Measurements from ENCODE around the gene KRT222. TPM values are rescaled to one million over a fixed set of nuclear protein-coding genes. Genes with fewer than 3 reads are reported as not detected.
A peak's percentile ranks its signal among the peaks of the same experiment; 100 is the strongest.

KRT222 gene
- total RNA-seq, 3 donors from 2014 or later: 0.43 to 1.0 TPM; not detected in 1

DNA sequence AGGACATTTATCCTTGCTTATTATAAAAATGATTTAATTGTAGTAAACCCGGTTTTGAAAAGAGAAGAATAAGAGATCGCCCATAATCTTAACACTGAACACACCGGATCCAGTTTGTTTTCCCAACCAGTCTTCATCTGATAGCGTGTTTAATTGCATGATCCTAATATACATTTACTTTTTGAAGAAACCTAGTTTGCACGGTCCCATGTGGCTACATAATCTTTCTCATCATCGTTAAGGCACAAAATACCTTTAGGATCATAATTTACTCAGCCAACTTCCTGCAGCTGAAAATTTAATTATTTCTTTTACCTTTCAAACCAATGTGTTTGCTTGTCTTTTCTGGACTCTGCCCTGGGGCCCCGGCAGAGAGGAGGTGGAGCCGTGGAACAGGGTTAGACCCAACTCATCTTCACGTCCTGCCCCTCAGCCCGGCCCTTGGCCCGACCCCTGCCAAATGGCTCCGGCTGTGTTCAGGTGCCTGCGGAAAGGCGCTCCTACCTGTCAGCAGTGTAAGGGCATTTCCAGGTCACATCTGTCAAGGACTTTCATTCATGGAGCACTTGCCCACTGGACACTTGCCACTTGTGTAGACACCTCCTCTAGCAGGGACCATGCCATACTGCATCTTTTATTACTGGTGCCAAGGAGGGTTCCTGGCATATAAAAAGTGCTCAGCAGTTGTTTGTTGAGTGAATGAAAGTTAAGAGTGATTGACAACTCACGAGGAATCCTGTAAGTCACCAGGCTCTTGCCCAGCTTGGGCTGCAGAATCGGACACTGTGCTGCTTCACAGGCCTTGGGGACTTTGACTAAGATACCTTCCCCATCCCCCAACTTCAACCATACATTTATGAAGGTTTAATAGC lies 46.0 kb downstream of the KRT222 start:
- intact Hi-C loops (cut with DNase I, micrococcal nuclease): loop anchor here in 1 of 2 donors (5.0 kb wide), 1 partner anchor 173 kb away; no protein-coding TSS in a partner anchor
- DNase-seq: peak in 1 of 3 donors; percentile 53
- ATAC-seq: peak; percentile 25

GRCh38 chr17:40617678-40618240 lies 47.2 kb downstream of the KRT222 start:
- DNase-seq: peak in 1 of 3 donors; percentile 28
- intact Hi-C loops (cut with DNase I, micrococcal nuclease): loop anchor here in 1 of 2 donors (5.0 kb wide), 1 partner anchor 175 kb away; no protein-coding TSS in a partner anchor
- TF ChIP-seq CTCF (IDR thresholded peaks at IDR 0.05): no peak

More for the DNA sequence above, 46.0 kb downstream of the KRT222 start:
- no peak overlapping the region for H3K4me3 ChIP-seq
- peaks cover 28% of the 10 kb centered on the region for H3K4me1 ChIP-seq (ENCODE audit: low read depth)
- H3K36me3 ChIP-seq (ENCODE audit: low read depth): no peaks in the 10 kb centered on the region
- no peak for TF ChIP-seq CTCF (IDR thresholded peaks at IDR 0.05)
- no peaks in the 10 kb centered on the region for H3K9me3 ChIP-seq

GRCh38 chr17:40616592-40616991 lies 48.4 kb downstream of the KRT222 start:
- no peak for DNase-seq
- no peak for TF ChIP-seq CTCF (IDR thresholded peaks at IDR 0.05)
- Histone ChIP-seq H3K4me1 (ENCODE audit: low read depth) (peaks cover 28% of the 10 kb centered on the region), H3K36me3 (ENCODE audit: low read depth) (no peaks in the 10 kb centered on the region), H3K4me3 (no peak overlapping the region), H3K9me3 (no peaks in the 10 kb centered on the region)
- no peak for ATAC-seq
- intact Hi-C loops (cut with DNase I, micrococcal nuclease): loop anchor here in 1 of 2 donors (5.0 kb wide), 1 partner anchor 176 kb away; no protein-coding TSS in a partner anchor

More at GRCh38 chr17:40617678-40618240, 47.2 kb downstream of the KRT222 start:
- H3K9me3 ChIP-seq: no peaks in the 10 kb centered on the region
- H3K4me3 ChIP-seq: no peak overlapping the region
- H3K4me1 ChIP-seq (ENCODE audit: low read depth): peaks cover 28% of the 10 kb centered on the region
- no peak for ATAC-seq
- no peaks in the 10 kb centered on the region for H3K36me3 ChIP-seq (ENCODE audit: low read depth)

DNA sequence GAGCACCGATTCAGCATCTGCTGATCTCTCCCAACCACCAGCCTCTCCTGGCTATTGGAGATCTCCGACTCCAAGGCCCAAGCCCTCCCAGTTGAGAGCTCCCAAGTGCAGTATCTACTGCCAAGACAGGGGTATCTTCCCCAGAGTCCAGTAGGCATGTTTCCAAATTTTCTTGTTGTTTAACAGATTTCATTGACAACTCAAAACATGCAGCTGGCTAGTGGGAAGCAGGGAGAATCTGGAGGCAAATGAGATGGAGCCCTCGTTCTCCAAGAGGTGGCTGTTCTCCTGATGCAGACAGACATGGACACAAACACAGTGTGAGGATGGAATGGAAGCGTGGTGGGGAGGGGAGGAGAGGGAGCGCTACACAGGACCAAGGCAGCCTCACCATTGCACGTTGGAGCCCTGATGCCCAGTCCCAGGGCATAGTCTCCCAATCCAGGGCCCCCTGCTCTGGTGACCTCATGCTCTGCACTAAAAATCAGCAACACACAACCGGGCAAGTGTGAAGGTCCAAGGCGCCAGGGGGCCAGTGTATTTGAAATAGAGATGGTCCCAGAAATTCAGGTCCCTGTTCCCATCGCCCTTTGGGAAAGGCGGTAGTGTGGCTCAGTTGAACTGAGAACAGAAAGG lies 49.0 kb downstream of the KRT222 start:
- no peaks in the 10 kb centered on the region for H3K36me3 ChIP-seq (ENCODE audit: low read depth)
- no peak for ATAC-seq
- no peak overlapping the region for H3K4me3 ChIP-seq
- intact Hi-C loops (cut with DNase I, micrococcal nuclease): loop anchor here in 1 of 2 donors (5.0 kb wide), 1 partner anchor 176 kb away; no protein-coding TSS in a partner anchor
- H3K4me1 ChIP-seq (ENCODE audit: low read depth): peaks cover 28% of the 10 kb centered on the region
- TF ChIP-seq CTCF (IDR thresholded peaks at IDR 0.05): no peak
- no peaks in the 10 kb centered on the region for H3K9me3 ChIP-seq
- DNase-seq: no peak

DNA sequence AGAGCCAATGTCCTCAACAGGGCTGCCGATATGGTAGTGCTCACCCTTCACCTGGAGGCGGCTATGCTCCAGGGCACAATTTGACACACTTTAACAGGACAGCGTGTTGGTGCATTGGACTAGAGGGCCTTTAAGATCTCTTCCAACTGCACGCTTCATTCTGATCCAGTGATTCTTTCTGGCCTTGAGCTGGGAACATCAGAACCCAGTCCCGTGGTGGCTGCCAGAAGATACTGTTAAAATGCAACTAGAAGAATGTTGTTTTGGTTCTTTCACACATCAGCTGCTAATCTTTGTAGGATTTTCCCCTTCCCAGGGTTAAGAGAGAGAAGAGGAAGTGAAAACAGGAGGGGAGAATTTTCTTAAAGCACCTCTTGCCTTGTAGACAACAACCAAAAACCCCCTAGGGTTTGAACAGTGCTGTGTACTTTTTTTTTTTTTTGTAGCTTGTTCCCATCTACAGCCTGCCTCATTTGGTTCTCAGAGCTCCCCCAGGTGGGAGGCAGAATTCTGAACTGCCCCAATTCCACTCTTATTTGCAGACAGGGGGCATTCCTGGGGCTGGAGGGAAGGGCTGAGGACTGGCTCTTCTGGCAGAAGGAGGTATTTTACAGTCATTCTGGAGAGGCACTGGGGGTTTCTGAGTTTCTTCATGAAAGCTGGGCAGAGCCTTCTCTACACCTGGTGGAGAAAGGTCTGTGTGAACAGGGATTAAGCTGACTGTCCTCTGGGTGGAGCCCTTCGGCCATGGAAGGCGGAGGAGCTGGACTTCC lies 49.7 kb downstream of the KRT222 start:
- ATAC-seq (peak; percentile 71), DNase-seq (peak in 2 of 3 donors; percentile 56 to 70)
- Histone ChIP-seq H3K4me1 (ENCODE audit: low read depth) (peaks cover 27% of the 10 kb centered on the region), H3K36me3 (ENCODE audit: low read depth) (no peaks in the 10 kb centered on the region), H3K9me3 (no peaks in the 10 kb centered on the region), H3K4me3 (no peak overlapping the region)
- intact Hi-C loops (cut with DNase I, micrococcal nuclease): loop anchor here in 1 of 2 donors (5.0 kb wide), 1 partner anchor 177 kb away; no protein-coding TSS in a partner anchor
- TF ChIP-seq CTCF (IDR thresholded peaks at IDR 0.05): no peak
